Hair follicular keratinocyte (primary cell): ENCODE results near the gene SSX4. TPM values are rescaled to one million over a fixed set of nuclear protein-coding genes. Genes with fewer than 3 reads are reported as not detected.

Experiments
- total RNA-seq: library from RNA; depleted of rRNA; stranded (reverse); fragments of >200 nt; gene quantifications from 2 replicates; pipeline ENCODE4 v1.2.3, GENCODE V29; 2015

Gene SSX4
- total RNA-seq = not detected in 2 replicates

GRCh38 chrX:48383239-48383638 is at the start of gene SSX4:
Gene SSX4 (plus strand): TSS chrX:48383539. CDS start chrX:48384054, 515 bp downstream.

GRCh38 chrX:48356315-48357094 is 26.8 kb upstream of the SSX4 start, which contains the start of gene SSX3:
Gene SSX3 (minus strand): TSS chrX:48356703. CDS start chrX:48355249, 1,454 bp downstream.

GRCh38 chrX:48411860-48412259 is 28.5 kb downstream of the SSX4 start, which contains the start of gene SSX4B:
Gene SSX4B (minus strand): TSS chrX:48411960. CDS start chrX:48411372, 588 bp downstream.

Other genes starting within 250 kb of the SSX4 start
- gene SSX5, start 186.7 kb upstream of the SSX4 start, total RNA-seq = not detected in 2 replicates
- not detected in 2 replicates for gene SSX1, start 128.1 kb upstream of the SSX4 start, total RNA-seq
- not detected in 2 replicates for gene SSX3, start 26.8 kb upstream of the SSX4 start, total RNA-seq
- not detected in 2 replicates for gene SSX4B, start 28.4 kb downstream of the SSX4 start, total RNA-seq
- 146 and 167 TPM in 2 replicates for gene SLC38A5, start 86.7 kb downstream of the SSX4 start, total RNA-seq
- 109 and 125 TPM in 2 replicates for gene FTSJ1, start 92.7 kb downstream of the SSX4 start, total RNA-seq
- 38.1 and 63.6 TPM in 2 replicates for gene PORCN, start 125.5 kb downstream of the SSX4 start, total RNA-seq
- gene EBP, start 138.3 kb downstream of the SSX4 start, total RNA-seq = 198 and 217 TPM in 2 replicates
- gene TBC1D25, start 156.2 kb downstream of the SSX4 start, total RNA-seq = 8.7 and 11.5 TPM in 2 replicates
- gene RBM3, start 190.9 kb downstream of the SSX4 start, total RNA-seq = 161 and 180 TPM in 2 replicates
- 93.5 and 146 TPM in 2 replicates for gene WDR13, start 214.0 kb downstream of the SSX4 start, total RNA-seq